NB4 (cell line): ENCODE measurements around the gene TRAIP.

ENCODE experiments used
- MYC ChIP-seq: IDR thresholded peaks from 2 replicates; pipeline ENCODE4 v1.6.1; 2011; ENCODE audit warnings: low read depth, low read length
- TF ChIP-seq, protein P1 (sequence below): IDR thresholded peaks from one replicate; pipeline ENCODE4 v1.5.1; 2012; ENCODE audit warnings: low read depth, low read length

DNA sequence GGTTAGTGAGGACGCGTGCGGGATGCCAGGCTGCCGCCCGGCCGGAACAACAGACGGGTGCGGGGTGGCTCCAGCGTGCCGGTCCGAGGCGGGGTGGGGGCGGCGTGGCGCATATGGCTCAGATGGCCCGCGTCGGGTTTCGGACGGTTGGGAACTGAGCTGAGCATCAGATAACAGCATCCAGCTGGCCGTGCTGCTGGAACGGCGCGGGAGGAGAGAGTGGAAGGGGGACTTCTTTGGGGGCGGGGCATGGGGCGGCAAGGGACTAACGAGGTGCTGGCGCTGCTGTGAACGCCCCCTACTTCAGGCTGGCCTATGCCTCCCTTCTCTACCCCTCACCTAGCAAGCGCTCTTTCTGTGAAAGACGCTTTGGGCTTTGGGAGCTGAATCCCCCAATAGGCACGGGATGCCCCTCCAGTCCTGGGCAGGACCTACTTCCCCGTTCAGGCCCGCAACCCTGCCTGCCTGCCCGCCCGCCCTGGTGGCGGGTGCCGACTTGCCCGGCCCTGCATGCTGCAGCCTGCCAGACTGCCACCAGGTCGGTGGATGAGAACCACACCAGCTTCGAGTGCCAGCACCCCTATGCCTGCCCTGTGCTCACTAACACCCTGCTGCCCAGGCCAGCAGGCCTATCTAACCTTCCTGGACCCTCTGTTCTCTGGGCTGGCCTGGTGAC is 52.8 kb downstream of the TRAIP start:
- TF ChIP-seq, protein P1, sequence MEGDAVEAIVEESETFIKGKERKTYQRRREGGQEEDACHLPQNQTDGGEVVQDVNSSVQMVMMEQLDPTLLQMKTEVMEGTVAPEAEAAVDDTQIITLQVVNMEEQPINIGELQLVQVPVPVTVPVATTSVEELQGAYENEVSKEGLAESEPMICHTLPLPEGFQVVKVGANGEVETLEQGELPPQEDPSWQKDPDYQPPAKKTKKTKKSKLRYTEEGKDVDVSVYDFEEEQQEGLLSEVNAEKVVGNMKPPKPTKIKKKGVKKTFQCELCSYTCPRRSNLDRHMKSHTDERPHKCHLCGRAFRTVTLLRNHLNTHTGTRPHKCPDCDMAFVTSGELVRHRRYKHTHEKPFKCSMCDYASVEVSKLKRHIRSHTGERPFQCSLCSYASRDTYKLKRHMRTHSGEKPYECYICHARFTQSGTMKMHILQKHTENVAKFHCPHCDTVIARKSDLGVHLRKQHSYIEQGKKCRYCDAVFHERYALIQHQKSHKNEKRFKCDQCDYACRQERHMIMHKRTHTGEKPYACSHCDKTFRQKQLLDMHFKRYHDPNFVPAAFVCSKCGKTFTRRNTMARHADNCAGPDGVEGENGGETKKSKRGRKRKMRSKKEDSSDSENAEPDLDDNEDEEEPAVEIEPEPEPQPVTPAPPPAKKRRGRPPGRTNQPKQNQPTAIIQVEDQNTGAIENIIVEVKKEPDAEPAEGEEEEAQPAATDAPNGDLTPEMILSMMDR: no peak
- no peak; the same call in none of the 2 replicates for TF ChIP-seq MYC
